Naive thymus-derived CD8-positive, alpha-beta T cell (primary cell): ENCODE measurements around the gene MYO1A. TPM values are rescaled to one million over a fixed set of nuclear protein-coding genes. Genes with fewer than 3 reads are reported as not detected.
A peak's percentile ranks its signal among the peaks of the same experiment; 100 is the strongest.
"Not testable (repeated sequence)": the region's sequence is repeated elsewhere in the genome, so short reads cannot be mapped to it uniquely, and the experiment has no call there.

Experiments
- ATAC-seq, 2 donors: fragments of 150-1000 bp; cut with Tn5 transposase in 1 of 2; sonication (Bioruptor Pico), chemical (Tn5 transposase) in 1 of 2; 1 replicate in 1 of 2; 2 replicates in 1 of 2; pipeline ENCODE4 v1.10.0; 2021; ENCODE audit warnings: mild to moderate bottlenecking in 2 of 2, moderate library complexity in 2 of 2
- POLR2A ChIA-PET: fragments of 350-600 bp; sonication (Branson Sonifier 250); formaldehyde crosslinking; loops from one replicate; lab custom pipeline; 2021; ENCODE audit warnings: antibody characterized with exemption; lab: Charles Lee
- DNase-seq, 10 donors: peaks; one replicate each; pipeline versions ENCODE4 v3.0.0 to v3.0.0-alpha.2; 2020 to 2022
- H3K27ac Mint-ChIP-seq, 10 donors: one replicate each; pipeline ENCODE4 v1.8.0; 2020 to 2022; ENCODE audit warnings: mild to moderate bottlenecking in 10 of 10, mixed read lengths in 10 of 10, moderate library complexity in 4 of 10, inconsistent platforms in 1 of 10
- H3K27me3 Mint-ChIP-seq, 5 donors: one replicate each; pipeline ENCODE4 v1.8.0; 2021 to 2022; ENCODE audit warnings: mixed read lengths in 5 of 5
- H3K36me3 Mint-ChIP-seq, 3 donors: one replicate each; pipeline ENCODE4 v1.8.0; 2020 to 2022; ENCODE audit warnings: mixed read lengths in 3 of 3, mild to moderate bottlenecking in 2 of 3, inconsistent platforms in 1 of 3
- H3K4me1 Mint-ChIP-seq, 4 donors: one replicate each; pipeline ENCODE4 v1.8.0; 2021 to 2022; ENCODE audit warnings: mixed read lengths in 4 of 4
- H3K4me3 Mint-ChIP-seq, 10 donors: one replicate each; pipeline ENCODE4 v1.8.0; 2020 to 2022; ENCODE audit warnings: mild to moderate bottlenecking in 10 of 10, mixed read lengths in 10 of 10, moderate library complexity in 6 of 10, inconsistent platforms in 1 of 10
- H3K9me3 Mint-ChIP-seq, 9 donors: one replicate each; pipeline ENCODE4 v1.8.0; 2020 to 2022; ENCODE audit warnings: mixed read lengths in 9 of 9, mild to moderate bottlenecking in 3 of 9, inconsistent platforms in 1 of 9, moderate library complexity in 1 of 9
- polyA plus RNA-seq, 3 donors: library from polyadenylated mRNA; unstranded; fragments of 300-500 nt; fragmentation: Illumina TruSeq; gene quantifications; one replicate each; pipeline ENCODE4 v1.2.3, GENCODE V29; 2021
- total RNA-seq, 8 experiments: library from RNA in 2 of 8; stranded (reverse) in 2 of 8; gene quantifications; one replicate each; pipeline ENCODE4 v1.2.3 and lab custom pipeline; 2021 to 2026

MYO1A gene
- total and polyA plus RNA-seq, 5 experiments from 2014 or later: 0.05 to 1.1 (median 0.39) TPM; not detected in 2

GRCh38 chr12:57085999-57086492 is 36.1 kb upstream of the MYO1A start:
- no peaks in the 10 kb centered on the region for H3K9me3 Mint-ChIP-seq
- peaks cover 0 to 10% (median 0%) of the 10 kb centered on the region in 3 donors for H3K36me3 Mint-ChIP-seq
- POLR2A ChIA-PET: interaction anchor here (0.7 to 16.3 kb wide), 5 partner anchors 10 to 30 kb away, joined by 3 to 559 read pairs (median 8); partner anchors contain the start of gene STAT6
- H3K4me1 Mint-ChIP-seq: peaks cover 29 to 51% (median 35%) of the 10 kb centered on the region in 4 donors
- no peaks in the 10 kb centered on the region for H3K27me3 Mint-ChIP-seq
- DNase-seq: no peak
- ATAC-seq: no peak
- peak overlapping the region; percentile 89 to 99 (median 98) for H3K27ac Mint-ChIP-seq
- H3K4me3 Mint-ChIP-seq: peak overlapping the region; percentile 88 to 98 (median 91)

- ATAC-seq (no peak), DNase-seq (no peak)
- peaks cover 13 to 45% (median 28%) of the 10 kb centered on the region in 4 donors for H3K4me1 Mint-ChIP-seq
- no peaks in the 10 kb centered on the region for H3K9me3 Mint-ChIP-seq
- no peaks in the 10 kb centered on the region for H3K27me3 Mint-ChIP-seq
- peaks cover 0 to 5% (median 0%) of the 10 kb centered on the region in 3 donors for H3K36me3 Mint-ChIP-seq
- peak overlapping the region in 5 of 10 donors; percentile 13 to 65 (median 31) for H3K27ac Mint-ChIP-seq
- POLR2A ChIA-PET: interaction anchor here (0.7 to 8.5 kb wide), 5 partner anchors 10 to 47 kb away, joined by 4 to 150 read pairs (median 4); partner anchors contain the start of genes LRP1, NAB2 and STAT6
- no peak overlapping the region for H3K4me3 Mint-ChIP-seq
Measured at GRCh38 chr12:57080855-57081254, 30.9 kb upstream of the MYO1A start.

GRCh38 chr12:57079821-57080220 is 29.9 kb upstream of the MYO1A start:
- Mint-ChIP-seq H3K27me3 (no peaks in the 10 kb centered on the region), H3K4me1 (peaks cover 6 to 36% (median 18%) of the 10 kb centered on the region in 4 donors), H3K9me3 (no peaks in the 10 kb centered on the region), H3K4me3 (peak overlapping the region in 6 of 10 donors; percentile 18 to 57 (median 36)), H3K27ac (peak overlapping the region in 8 of 10 donors; percentile 71 to 97 (median 94)), H3K36me3 (peaks cover 0 to 2% (median 0%) of the 10 kb centered on the region in 3 donors)
- DNase-seq: no peak
- POLR2A ChIA-PET: interaction anchor here (0.5 to 8.5 kb wide), 6 partner anchors 11 to 963 kb away, joined by 3 to 150 read pairs (median 10); partner anchors contain the start of genes NAB2, NACA and STAT6
- ATAC-seq: no peak

- H3K4me3 Mint-ChIP-seq: peak within 1 kb of the TSS; percentile 92 to 99 (median 94)
- peak within 1 kb of the TSS; percentile 89 to 97 (median 92) for H3K27ac Mint-ChIP-seq
- H3K4me1 Mint-ChIP-seq: peaks cover 3 to 36% (median 19%) of the 10 kb centered on the region in 4 donors
- H3K27me3 Mint-ChIP-seq: no peaks in the 10 kb centered on the region
- peak; percentile 81 to 99 (median 96) for DNase-seq
- ATAC-seq: peak; percentile 93 to 94
- POLR2A ChIA-PET: interaction anchor here (0.6 to 8.5 kb wide), 12 partner anchors 10 to 391 kb away, joined by 3 to 150 read pairs (median 6); partner anchors contain the start of genes LRP1, NAB2, NACA and PTGES3
- peaks cover 0 to 2% (median 0%) of the 10 kb centered on the region in 3 donors for H3K36me3 Mint-ChIP-seq
- no peaks in the 10 kb centered on the region for H3K9me3 Mint-ChIP-seq
Measured at GRCh38 chr12:57078519-57079404, 28.8 kb upstream of the MYO1A start, which contains the start of gene NEMP1. Gene NEMP1 (minus strand): TSS chr12:57078791. CDS start chr12:57078745, 46 bp downstream.

GRCh38 chr12:57073566-57074450 is 23.9 kb upstream of the MYO1A start:
- POLR2A ChIA-PET: interaction anchor here (0.7 to 7.5 kb wide), 7 partner anchors 8 to 38 kb away, joined by 3 to 175 read pairs (median 4); partner anchors contain the start of genes NAB2 and STAT6
- peaks cover 11 to 40% (median 26%) of the 10 kb centered on the region in 4 donors for H3K4me1 Mint-ChIP-seq

GRCh38 chr12:57072661-57073060 is 22.7 kb upstream of the MYO1A start:
- peaks cover 0 to 40% (median 0%) of the 10 kb centered on the region in 3 donors for H3K36me3 Mint-ChIP-seq
- POLR2A ChIA-PET: interaction anchor here (0.7 to 7.5 kb wide), 3 partner anchors 17 to 559 kb away, joined by 3 to 175 read pairs (median 8); partner anchors contain the start of genes NAB2 and STAT6
- H3K9me3 Mint-ChIP-seq: no peaks in the 10 kb centered on the region
- H3K4me3 Mint-ChIP-seq: no peak overlapping the region
- ATAC-seq: no peak
- no peaks in the 10 kb centered on the region for H3K27me3 Mint-ChIP-seq
- H3K4me1 Mint-ChIP-seq: peaks cover 8 to 29% (median 18%) of the 10 kb centered on the region in 4 donors
- DNase-seq: no peak
- peak overlapping the region in 5 of 10 donors; percentile 36 to 66 (median 55) for H3K27ac Mint-ChIP-seq

More at GRCh38 chr12:57073566-57074450, 23.9 kb upstream of the MYO1A start:
- not testable (repeated sequence) for ATAC-seq, H3K4me3 Mint-ChIP-seq, H3K9me3 Mint-ChIP-seq, DNase-seq, H3K27me3 Mint-ChIP-seq
- Mint-ChIP-seq H3K27ac (peak overlapping the region in 3 of 10 donors; percentile 24 to 67 (median 46)), H3K36me3 (peaks cover 0 to 32% (median 0%) of the 10 kb centered on the region in 3 donors)

GRCh38 chr12:57069523-57069922 is 19.6 kb upstream of the MYO1A start:
- Mint-ChIP-seq H3K36me3 (peaks cover 0 to 44% (median 10%) of the 10 kb centered on the region in 3 donors), H3K4me3 (peak overlapping the region in 2 of 10 donors; percentile 4 to 6), H3K27ac (peak overlapping the region; percentile 44 to 91 (median 86)), H3K27me3 (no peaks in the 10 kb centered on the region), H3K4me1 (peaks cover 12 to 27% (median 20%) of the 10 kb centered on the region in 4 donors), H3K9me3 (no peaks in the 10 kb centered on the region)
- ATAC-seq (peak; percentile 99), DNase-seq (peak in 9 of 10 donors; percentile 43 to 80 (median 64))
- POLR2A ChIA-PET: interaction anchor here (0.6 to 7.5 kb wide), 10 partner anchors 9 to 440 kb away, joined by 3 to 175 read pairs (median 3); partner anchors contain the start of genes LRP1, NAB2, NEMP1 and STAT6

GRCh38 chr12:57066245-57066644 is 16.3 kb upstream of the MYO1A start:
- no peaks in the 10 kb centered on the region for H3K9me3 Mint-ChIP-seq
- POLR2A ChIA-PET: interaction anchor here (1.0 to 5.1 kb wide), 5 partner anchors 23 to 86 kb away, joined by 3 to 40 read pairs (median 3); partner anchors contain the start of genes NAB2 and STAT6

GRCh38 chr12:57063991-57064685 is 14.2 kb upstream of the MYO1A start:
- H3K27me3 Mint-ChIP-seq: no peaks in the 10 kb centered on the region
- POLR2A ChIA-PET: interaction anchor here (0.5 to 5.1 kb wide), 3 partner anchors 22 to 387 kb away, joined by 4 to 40 read pairs (median 5); partner anchors contain the start of gene STAT6
- ATAC-seq: peak; percentile 97 to 99
- peaks cover 0 to 31% (median 15%) of the 10 kb centered on the region in 3 donors for H3K36me3 Mint-ChIP-seq
- H3K27ac Mint-ChIP-seq: peak overlapping the region; percentile 73 to 94 (median 91)
- no peaks in the 10 kb centered on the region for H3K9me3 Mint-ChIP-seq
- DNase-seq: peak in 8 of 10 donors; percentile 60 to 89 (median 72)
- H3K4me1 Mint-ChIP-seq: peaks cover 5 to 32% (median 20%) of the 10 kb centered on the region in 4 donors
- peak overlapping the region; percentile 57 to 87 (median 80) for H3K4me3 Mint-ChIP-seq

More at GRCh38 chr12:57066245-57066644, 16.3 kb upstream of the MYO1A start:
- H3K4me3 Mint-ChIP-seq: no peak overlapping the region
- ATAC-seq: no peak
- no peak for DNase-seq
- peaks cover 11 to 40% (median 29%) of the 10 kb centered on the region in 4 donors for H3K4me1 Mint-ChIP-seq
- peaks cover 0 to 33% (median 10%) of the 10 kb centered on the region in 3 donors for H3K36me3 Mint-ChIP-seq
- no peaks in the 10 kb centered on the region for H3K27me3 Mint-ChIP-seq
- peak overlapping the region in 8 of 10 donors; percentile 51 to 85 (median 57) for H3K27ac Mint-ChIP-seq

- Mint-ChIP-seq H3K9me3 (no peaks in the 10 kb centered on the region), H3K36me3 (peaks cover 0 to 38% (median 15%) of the 10 kb centered on the region in 3 donors), H3K27ac (peak overlapping the region in 2 of 10 donors; percentile 1 to 15), H3K4me3 (no peak overlapping the region), H3K27me3 (no peaks in the 10 kb centered on the region), H3K4me1 (peaks cover 0 to 23% (median 4%) of the 10 kb centered on the region in 4 donors)
- POLR2A ChIA-PET: interaction anchor here (1.0 kb wide), 2 partner anchors 52 to 59 kb away, joined by 3 read pairs; partner anchors contain the start of gene ZBTB39
- ATAC-seq (no peak), DNase-seq (no peak)
Measured at GRCh38 chr12:57058454-57058853, 8.5 kb upstream of the MYO1A start.
